ENCODE data around the gene LIFR.
"Not testable (repeated sequence)": the region's sequence is repeated elsewhere in the genome, so short reads cannot be mapped to it uniquely, and the experiment has no call there.

Gene LIFR

DNA sequence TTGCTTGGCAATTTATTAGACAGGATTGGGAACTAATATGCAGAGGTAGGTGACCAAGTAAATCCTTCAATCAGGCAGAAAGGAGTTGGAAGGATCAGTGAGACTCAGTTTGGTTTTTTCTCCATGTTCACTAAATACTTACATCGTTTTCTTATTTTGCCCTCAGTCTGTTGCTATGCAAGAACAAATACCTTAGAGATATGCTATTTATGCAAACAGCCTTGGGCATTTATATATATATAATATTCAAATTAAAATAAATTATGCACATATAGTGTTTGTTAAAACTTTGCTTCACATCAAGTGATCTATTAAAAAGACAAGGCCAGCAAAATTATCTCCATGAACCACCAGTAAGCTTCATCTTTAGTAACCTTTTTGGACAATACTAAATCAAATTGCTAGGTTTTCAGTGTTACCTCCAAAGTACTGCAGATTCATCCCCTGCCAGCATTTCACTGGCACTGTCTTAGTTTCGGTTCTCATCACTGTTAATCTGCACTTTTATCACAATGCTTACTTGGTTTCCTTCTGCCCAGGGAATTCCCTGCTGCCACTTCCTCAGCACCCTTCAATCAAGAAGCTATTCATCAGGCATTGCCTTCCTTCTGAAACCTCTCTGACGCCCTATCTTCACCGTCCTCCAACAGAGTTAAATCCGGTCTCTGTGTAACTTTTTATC, 26.0 kb upstream of the LIFR start:
- no peak for DNase-seq

DNA sequence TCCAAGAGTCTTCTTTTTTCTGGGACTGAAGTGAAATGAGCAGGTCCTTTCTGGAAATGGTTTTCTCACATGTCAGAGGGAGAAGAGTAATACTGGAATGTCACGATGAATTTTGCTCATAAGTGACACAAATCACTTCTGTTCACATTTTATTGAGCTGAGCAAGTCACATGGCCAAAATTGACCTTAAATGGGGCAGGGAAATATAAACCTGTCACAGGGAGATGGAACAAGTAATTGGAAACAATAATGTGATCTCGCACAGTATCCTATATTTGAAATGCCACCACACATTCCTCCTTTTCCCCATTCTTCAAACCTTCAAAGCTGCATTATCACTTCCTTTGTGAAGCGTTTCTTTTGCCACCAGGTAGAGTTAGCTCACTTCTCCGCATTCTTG, 25.2 kb upstream of the LIFR start:
- no peak for DNase-seq

DNA sequence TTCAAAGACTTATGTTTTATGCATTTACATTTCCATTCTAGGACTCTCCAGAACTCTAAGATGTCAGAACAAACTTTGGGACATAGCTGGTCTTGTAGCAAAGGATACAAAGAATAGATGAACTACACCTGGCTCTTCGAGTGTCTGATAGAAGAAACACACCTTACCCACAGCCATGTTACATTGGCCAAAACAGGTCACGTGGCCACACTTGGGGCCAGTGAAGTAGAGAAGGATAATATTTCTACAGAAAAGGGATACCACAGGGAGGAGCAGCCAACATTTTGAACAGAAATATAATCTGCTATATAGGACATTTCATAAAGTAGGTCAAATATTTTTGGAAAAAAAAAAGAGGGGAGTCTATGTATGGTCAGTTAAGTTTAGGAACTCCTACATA, 22.7 kb upstream of the LIFR start:
- DNase-seq, result no peak

DNA sequence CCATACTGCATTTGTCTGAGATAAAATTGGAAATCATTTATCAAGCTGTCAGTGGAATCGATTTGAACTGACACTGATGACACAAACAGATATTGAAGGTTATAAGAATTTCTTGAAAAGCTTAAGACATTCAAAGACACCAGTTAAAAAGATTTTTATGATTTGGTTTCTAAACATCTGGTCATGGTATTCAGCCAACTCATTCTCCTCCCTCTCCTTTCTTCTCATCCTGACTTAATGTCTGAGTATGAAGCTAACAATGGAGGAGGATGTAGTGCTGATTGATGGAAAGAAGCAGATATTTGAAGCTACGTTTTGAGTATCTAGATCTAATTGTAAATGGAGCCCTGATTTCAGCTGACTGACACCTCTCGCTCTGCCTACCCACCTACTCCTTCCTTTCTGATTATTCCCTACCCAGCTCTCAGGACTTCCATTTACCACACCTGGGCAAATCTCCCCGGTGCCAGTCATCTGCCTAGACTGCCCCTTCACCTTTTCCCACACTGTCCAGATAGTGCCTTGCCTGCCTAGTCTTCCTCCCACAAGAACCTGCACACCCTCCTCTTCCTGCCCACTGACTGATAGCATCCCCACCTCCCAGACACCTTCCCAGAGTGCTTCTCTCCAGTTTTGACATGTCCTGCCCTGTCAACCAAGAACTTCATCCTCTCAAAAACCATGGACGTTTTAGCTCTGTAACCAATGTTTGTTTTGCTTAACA, 20.7 kb upstream of the LIFR start:
- no peak for DNase-seq

DNA sequence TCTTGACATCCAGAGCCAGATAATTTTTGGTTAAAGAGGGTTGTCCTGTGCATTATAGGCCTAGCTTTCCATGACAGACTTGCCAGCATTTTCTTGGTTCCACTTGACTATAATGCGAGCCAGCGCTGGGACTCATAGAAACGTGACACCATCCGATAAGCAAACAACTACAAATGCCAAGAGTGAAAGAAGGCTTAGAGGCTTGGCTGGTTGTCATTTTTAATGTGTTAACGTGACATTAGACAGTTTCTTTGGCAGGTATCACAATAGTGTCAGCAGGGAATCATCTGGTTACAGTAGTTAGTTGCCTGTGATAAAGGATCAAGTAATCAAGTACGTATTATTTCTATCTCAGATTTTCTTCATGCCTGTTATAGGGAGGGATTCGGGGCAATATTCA, 20.0 kb upstream of the LIFR start:
- peak; percentile 11 to 57 for DNase-seq

DNA sequence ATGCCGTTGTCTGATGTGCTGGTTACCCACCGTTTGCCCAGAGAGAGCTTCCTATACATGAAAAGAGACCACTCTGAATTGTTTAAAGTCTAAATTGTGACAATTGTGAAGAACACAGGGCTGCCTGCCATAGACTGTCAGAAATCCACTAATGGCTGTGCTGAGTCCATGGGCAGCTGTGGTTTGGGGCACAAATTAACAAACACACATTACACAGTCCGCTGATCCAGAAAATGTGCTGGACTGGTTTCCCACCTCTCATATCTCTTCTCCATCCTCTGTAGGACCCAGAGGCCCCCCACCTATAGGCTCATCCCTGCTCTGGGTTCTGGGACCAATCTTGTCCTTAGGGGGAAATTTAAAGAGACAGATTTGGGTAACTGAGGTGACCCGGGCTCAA, 19.0 kb upstream of the LIFR start:
- DNase-seq, result no peak

DNA sequence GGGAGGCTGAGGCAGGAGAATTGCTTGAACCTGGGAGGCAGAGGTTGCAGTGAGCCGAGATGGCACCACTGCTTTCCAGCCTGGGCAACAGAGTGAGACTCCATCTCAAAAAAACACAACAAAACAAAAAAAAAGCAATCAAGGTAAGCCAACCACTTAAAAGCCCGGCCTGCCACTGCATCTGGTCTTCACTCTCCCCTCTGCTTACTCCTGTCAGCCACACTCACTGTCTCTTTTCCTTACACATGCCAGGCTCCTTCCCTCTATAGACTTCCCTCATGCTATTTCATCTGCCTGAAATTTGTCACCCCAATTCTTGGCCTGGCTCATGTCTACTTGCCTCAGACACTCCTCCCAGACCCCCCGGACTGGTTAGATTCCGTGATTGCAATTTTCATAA, 17.6 kb upstream of the LIFR start:
- no peak for DNase-seq

DNA sequence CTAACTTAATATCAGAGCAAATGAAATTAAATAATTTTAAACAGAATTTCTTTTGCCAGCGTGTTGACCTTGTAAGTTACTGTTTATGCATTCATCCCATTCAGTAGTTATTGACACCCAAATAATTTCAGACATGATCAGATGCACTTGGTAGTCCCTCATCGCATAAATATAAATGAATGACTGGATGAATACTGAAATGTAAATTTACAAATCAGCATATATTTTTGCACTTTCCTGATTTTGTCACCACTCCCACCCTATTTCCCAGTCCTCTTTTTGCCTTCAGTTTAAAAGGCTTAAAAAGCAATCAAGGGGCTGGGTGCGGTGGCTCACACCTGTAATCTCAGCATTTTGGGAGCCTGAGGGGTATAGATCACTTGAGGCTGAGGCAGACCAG, 17.1 kb upstream of the LIFR start:
- DNase-seq, result no peak

DNA sequence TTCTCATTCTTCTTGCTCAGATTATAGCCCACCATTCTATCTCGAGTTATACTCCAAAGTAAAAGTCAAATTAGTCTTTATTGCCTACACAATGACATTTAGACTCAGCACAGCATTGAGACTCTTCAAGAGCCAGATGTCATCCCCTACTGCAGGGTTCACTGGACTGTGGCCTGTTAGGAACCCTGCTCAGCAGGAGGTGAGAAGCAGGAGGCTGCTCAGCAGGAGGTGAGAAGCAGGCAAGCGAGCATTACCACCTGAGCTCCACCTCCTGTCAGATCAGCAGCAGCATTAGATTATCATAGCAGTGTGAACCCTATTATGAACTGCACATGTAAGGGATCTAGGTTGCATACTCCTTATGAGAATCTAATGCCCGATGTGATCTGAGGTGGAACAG, 12.7 kb upstream of the LIFR start:
- no peak for DNase-seq

DNA sequence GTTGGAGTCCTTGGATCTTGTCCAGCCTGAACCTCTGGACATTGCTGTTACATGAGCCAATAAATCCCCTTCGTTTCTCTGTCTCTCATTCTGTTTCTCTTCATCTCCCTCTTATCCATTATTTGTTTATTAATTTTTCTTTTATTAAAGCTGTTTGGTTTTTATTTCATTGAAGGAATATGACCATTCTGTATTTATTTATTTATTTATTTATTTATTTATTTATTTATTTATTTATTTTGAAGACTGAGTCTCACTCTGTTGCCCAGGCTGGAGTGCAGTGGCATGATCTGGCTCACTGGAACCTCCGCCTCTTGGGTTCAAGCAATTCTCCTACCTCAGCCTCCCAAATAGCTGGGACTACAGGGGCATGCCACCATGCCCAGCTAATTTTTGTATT, 10.9 kb upstream of the LIFR start:
- DNase-seq, result not testable (repeated sequence)

DNA sequence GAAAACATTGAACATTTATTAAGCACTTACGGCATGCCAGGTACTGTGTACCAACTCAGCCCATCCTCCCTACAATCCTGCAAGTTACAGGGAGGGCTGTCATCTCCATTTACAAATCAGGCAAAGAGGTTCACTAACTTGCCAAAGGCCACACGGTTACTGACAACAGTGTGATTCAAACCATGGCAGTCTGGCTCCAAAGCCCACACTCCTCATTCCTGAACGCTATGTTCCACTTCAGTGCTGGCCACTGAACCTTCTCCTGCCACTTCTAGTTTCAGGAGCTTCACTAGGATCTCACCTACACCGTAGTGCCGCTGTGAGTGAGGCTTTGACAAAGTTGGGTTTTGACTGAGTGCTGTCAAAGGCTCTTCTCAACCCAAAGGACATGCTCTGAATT, 7.2 kb upstream of the LIFR start:
- no peak for DNase-seq

DNA sequence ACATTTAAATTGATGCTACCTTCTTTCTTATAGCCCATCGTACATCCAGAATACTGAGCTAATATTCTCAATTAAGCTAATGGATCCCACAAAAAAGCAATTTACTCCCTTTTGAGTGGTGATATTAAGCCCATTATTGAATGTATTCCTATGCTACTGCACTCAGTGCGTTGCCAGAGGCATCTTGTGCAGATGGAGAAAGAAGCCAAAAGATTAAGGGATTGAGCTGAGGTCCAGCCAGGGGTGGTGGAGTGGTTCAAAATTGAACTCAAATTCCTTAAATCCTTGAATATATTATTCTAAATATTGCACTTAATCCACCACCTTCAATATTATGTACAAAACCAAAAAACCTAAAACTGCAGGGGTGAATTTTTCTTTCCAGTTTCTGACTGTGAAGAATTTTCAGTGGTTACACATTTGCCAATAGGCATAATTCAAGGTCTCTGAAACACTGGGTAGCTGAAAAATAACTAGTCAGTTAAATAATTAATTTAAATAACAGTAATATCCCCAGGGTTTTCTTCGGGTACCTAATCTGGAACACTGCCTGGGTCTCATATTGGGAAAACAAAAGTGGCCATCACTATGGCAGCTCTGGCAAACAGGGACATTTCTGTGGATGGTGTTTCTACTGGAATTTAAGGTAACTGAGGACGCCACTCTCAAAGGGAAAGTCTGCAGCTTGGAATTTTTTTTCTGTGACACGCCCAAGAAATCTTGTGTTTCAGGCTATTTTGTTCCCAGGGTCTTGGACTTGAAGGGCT, 6.2 kb upstream of the LIFR start:
- no peak for DNase-seq

DNA sequence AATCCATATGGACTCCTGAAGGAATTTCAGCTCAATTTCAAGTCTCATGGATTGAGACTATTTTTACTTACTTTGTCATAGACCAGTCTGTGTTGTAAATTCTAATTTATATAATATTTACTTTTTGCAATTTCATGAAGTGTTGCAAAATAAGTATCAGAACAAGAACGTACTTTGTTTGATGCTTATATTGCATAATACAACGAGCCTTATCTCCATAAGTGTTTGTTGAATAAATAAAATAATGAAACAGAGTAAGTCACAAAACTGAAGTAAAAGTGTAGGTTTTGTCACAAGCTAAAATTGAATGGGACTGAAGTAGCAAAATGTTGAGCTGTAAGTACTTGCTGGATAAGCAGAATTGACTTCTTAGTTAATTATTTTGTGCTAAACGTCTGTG, 3.0 kb upstream of the LIFR start:
- DNase-seq, result no peak

DNA sequence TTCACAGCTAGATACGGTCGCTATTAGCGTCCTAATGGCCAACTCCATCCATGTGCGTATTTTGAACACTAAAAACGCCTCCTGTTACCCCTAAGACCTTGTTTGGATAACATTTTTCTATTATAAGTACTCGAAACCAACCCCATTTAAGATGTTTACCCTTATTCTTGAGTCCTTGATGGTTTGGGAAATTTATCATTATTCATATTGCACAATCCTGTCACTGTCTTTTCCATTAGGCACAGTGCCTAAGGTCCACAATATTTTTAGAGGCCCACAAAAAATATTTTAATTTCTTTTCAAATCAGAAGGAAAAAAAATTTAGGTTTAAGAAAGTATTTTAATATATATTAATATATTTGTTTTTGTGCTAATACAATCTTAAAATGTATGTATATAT, 1.3 kb upstream of the LIFR start:
- no peak for DNase-seq

DNA sequence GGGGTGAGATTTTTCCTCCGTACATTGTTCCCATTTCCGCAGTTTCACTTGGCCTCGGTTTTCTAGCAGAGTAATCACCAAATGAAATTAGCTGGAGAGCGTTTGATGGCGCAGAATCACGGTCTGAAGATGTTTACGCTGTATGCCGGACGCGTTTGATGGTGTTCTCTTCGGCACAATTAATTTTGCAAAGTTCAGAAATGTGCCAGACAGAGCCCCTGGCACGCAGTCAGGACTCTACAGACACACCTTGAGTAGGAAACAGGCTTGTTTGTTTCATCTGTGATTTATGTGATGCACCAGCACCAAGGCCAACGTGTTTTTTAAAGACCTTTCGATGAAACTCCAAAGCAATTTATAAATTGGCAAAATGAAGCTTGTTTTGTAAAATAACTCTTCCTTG, 863 bp upstream of the LIFR start:
- DNase-seq, result no peak

DNA sequence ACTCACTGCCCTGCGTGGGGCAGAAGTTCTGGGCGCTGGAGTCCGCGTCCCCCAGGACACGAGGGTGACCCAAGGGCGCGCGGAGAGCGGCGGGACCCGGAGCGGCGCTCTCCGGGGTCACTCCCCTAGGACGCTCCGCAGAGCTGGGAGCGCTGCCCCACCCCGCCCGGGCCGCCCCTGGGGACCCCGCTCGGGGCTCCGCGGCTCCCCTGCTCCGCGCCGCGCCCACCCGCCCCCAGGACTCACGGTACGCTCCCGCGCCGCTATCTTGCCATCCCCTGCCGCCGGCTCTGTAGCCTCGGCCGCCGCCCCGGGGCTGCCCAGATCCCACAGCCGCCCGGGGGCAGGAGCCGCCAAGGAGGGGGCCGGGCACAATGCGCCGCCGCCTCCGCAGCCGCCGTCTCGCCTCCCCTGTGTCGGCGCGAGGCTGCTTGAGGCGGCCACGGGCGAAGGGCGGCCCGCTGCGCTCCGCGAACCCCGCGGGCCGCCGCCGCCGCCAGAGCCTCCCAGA, 303 bp downstream of the LIFR start:
- no peak for DNase-seq

DNA sequence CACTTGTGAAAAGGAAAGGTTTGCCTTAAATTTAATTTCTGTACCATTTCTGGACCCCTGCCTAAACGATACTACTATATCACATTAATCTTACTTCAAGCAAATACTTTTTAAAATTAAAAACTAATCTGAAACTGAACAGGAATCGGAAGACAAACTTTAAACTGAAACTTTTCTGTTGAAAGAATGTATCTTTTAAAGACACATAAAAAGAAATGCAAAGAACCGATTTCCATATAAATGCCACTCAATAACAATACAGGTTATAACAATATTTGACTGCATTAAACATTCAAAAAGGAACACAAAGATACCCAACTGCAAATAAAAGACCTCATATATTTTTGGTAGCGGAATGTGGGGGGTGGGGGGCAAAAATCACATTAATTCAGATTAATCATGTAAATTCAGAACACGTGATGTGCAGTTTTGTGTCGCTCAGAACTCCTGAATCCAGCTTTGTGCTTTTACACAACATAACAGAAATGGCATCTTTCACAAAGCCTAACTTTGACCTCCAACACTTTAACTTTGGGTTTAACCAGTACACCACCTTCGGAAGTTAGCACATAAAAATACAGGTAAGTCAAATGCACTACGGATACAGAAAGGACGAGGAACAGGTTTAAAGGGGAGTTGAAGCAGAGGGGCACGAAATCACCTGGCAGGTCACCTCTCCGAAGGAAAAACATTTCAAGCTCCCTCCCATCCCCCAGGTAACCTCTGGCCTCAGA, 925 bp downstream of the LIFR start:
- DNase-seq, result no peak

DNA sequence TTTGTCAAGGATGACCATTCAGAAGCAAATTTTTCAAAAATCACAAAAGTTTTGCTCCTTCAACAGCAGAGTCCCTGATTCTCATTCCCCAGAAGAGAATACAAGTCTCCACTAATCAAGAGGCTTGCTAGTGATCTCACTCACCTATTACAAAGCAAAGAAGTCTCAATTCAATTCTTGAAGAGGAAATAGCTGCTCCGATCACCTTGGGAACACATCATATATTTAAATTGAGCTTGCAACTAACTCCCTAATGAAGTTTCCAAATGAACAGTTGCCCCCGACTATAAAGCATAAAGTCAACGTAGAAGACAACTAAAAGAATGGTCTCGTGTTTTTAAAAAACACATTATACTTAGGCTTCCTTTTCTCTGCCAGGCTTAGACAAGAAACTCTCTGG, 1.6 kb downstream of the LIFR start:
- no peak for DNase-seq

DNA sequence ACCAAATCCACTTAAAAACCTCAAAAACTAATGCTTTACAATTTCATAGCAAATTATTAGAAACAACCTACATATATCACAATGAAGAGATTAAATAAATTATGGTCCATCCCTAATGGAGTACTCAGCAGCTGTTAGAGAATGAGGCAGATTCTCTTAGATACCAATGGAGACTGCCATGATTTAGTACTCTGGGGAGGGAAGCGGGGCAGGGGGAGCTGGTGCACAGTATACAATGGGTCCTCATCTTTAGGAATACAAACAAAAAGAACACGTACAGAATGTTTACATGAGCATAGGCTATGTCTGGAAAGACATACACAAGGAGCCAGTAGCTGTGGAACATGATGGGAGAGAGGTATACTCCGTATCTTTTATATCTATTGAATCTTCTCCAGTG, 2.0 kb downstream of the LIFR start:
- no peak for DNase-seq

DNA sequence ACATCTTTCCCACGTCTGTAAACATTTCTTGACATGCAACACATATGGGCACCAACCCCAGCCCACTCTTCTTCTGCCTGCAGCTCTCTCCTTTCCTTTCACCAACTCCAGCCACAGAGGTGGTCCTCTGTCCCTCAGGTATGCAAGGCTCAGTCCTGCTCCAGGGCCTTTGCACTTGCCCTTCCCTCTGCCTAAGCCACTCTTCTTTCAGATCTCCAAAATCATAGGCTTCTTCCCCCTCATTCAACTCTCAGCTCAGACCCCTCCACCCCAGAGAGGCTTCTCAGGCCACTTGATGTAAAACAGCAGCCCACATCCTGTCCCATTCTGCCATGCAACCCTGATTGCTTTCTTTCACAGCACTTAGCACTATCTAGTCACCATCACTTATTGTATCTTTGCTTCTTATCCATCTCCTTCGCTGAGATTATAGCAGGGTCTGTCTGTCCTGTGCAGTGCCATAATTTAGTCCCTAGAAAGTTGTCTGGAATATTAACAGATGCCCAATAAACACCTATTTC, 3.4 kb downstream of the LIFR start:
- DNase-seq, result no peak

DNA sequence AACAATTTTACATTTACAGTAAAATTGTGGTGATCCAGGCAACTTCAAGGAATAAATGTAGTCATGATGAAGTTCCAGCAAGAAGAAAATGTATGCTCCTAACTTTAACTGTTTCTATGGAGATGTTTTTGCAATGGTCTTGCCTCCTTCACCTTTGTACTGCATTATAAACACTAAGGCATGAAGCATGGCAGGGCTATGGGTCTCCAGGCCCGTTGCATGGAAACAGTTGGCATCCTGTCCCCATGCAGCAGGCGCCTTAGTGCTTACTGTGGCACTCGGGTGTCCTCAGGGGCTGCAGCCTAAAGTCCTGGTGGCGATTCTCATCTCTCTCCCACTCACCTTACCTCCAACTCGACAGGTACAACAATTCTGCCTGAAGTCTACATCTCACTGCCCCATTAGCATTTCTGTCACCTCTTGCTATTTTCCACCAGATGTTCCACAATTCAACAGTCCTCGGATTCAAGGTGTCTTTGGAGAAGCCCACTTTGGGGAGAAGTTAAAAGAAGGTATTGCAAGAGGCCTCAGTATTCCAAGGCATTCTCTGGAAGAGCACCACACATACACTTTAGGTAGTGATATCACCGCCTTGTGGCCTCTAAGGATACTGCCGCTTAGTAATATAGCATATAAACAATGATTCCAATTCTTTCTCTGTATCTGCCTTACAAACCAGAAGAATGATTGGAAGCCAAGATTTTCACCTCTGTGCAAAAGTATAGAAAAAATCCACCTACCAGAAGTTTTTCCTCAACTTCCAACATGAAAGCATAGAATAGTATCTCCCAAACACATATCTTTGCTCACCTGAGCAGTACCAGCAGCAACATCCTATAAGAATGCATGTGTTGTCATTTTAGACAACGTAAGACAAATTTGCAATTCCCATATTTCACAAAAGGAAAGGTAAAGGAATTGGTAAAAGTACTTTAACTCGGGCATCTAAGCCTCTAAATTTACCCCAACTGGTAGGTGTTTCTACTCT, 5.1 kb downstream of the LIFR start:
- DNase-seq, result peak; percentile 33 to 38
